HG03159 (cell line): Measurements from ENCODE around the gene CENPI.
"Not testable (repeated sequence)": the region's sequence is repeated elsewhere in the genome, so short reads cannot be mapped to it uniquely, and the experiment has no call there.

Experiments
- ATAC-seq: cut with Tn5 transposase; IDR thresholded peaks from one replicate; pipeline ENCODE4 v1.9.1; 2021; ENCODE audit warnings: mild to moderate bottlenecking, moderate library complexity; ENCODE audit not compliant: unreplicated experiment

The CENPI gene, protein sequence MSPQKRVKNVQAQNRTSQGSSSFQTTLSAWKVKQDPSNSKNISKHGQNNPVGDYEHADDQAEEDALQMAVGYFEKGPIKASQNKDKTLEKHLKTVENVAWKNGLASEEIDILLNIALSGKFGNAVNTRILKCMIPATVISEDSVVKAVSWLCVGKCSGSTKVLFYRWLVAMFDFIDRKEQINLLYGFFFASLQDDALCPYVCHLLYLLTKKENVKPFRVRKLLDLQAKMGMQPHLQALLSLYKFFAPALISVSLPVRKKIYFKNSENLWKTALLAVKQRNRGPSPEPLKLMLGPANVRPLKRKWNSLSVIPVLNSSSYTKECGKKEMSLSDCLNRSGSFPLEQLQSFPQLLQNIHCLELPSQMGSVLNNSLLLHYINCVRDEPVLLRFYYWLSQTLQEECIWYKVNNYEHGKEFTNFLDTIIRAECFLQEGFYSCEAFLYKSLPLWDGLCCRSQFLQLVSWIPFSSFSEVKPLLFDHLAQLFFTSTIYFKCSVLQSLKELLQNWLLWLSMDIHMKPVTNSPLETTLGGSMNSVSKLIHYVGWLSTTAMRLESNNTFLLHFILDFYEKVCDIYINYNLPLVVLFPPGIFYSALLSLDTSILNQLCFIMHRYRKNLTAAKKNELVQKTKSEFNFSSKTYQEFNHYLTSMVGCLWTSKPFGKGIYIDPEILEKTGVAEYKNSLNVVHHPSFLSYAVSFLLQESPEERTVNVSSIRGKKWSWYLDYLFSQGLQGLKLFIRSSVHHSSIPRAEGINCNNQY

DNA sequence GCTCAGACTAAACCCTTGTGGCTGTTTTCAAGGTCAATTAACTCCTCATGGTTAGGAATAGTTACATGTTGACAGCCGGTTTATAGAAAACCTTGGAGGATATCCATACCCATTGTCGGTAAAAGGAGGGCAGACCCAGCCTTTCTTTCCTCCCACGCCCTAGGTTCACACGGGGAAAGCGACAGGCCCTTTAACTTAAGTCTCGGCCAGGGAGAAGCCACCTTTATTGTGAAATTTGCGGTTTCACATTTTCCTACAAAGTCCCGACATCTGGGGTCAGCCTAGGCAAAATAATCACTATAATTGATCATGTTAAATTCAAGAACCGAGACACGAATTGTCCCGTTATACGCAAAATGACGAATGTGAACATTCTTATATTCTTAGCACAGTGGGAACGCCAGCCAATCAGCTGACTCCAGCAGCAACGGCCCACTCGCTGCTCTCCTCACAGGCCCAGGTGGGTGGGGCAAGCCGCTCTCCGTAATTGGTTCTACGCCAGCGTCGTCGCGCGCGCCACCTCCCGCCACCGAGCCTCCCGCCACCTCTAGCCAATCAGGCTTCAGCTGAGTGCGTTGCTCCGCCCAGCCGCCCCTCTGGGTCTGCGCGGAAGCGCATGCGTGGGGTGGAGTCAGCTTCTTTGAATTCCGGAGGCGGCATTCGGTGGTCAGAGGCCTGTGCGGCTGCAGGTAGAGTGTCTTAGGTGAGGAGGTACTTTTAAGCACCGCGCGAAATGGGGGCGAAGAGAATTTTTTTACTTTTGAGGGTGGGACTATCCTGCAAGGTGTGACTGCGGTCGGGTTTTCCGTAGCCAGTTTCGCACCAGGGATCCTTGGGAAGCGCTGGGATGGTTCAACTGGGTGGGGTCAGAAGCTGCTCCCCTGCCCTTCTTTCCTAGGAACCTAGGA is at the start of gene CENPI:
TSS of gene CENPI (plus strand) at position 659 of the 908 bp plus-strand sequence. CDS start 2,867 bp downstream, outside the sequence.
- peak; percentile 99 for ATAC-seq

DNA sequence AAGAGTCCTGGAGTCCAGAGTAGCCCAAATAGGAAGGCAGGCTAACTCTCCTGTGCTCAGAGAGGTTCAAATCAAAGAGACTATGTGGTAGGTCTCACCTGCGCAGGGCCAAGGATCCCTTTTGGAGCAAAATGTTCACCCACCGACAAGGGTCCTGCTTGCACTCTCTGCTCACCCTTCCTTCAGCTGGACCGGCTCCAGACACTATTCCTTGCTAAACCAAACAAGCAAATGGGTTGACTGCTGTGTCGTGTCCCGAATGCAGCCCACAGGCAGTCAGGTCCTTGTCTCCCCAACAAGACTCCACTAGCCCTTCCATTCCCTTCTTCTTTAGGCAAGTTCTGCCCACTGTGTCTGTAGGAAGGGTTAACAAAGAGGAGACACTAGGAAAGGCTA is 46.9 kb upstream of the CENPI start:
- ATAC-seq: no peak

DNA sequence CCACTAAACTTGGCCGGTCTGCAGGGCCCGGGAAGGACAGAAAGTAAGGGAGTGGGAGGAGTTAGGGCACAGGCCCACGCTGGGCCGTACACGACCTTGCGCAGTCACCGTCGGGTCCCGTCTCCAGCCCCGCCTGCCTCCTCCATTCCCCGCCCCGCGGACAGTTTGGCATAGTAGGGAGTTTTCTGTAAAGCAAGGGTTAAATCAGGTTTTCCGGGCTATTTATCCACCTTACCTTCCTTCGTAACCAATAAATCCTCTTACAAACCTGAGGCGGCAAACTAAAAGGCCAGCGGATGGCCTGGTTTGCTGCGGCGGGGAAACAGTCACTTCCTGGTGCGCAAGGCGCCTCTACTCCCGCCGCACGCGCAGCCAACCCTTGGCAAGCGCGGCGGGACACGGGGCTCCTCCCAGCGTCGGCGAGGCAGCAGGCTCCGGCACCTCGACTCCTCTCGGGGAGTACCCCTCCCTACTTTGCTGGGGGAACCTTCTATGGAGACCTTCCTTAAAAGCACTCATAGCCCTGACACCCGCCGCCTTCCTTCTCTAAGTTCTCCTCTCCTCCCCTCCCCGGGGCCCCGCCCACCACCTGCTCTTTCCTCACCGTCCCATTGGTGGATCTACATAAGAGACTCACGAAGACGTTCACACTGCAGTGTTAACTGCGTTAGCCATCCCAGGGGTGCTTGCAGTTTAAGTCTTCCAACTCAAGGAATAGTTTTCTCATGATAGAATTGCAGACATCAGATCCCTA is 46.3 kb upstream of the CENPI start, which contains the start of gene TRMT2B:
TSS of gene TRMT2B (minus strand) at position 563 of the 754 bp plus-strand sequence. CDS start 9,822 bp downstream, outside the sequence.
- peak; percentile 91 for ATAC-seq

DNA sequence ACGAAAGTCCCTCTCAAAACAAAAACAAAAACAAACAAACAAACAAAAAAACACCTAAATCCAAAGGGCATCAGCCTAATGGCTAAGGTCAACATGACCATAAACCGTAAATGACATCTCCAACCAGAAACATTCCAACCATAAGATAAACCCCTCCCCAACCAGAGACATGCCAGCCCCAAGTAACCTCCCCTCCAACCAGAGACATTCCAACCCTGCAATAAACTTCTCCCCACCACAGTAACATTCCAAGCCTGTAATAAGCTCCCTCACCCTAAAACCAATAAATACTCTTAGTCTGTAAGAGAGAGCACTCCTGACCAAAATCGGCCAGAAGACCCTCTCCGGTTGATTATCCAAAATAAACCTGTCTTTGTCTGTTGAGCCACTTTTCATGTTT is 41.5 kb upstream of the CENPI start:
- not testable (repeated sequence) for ATAC-seq

DNA sequence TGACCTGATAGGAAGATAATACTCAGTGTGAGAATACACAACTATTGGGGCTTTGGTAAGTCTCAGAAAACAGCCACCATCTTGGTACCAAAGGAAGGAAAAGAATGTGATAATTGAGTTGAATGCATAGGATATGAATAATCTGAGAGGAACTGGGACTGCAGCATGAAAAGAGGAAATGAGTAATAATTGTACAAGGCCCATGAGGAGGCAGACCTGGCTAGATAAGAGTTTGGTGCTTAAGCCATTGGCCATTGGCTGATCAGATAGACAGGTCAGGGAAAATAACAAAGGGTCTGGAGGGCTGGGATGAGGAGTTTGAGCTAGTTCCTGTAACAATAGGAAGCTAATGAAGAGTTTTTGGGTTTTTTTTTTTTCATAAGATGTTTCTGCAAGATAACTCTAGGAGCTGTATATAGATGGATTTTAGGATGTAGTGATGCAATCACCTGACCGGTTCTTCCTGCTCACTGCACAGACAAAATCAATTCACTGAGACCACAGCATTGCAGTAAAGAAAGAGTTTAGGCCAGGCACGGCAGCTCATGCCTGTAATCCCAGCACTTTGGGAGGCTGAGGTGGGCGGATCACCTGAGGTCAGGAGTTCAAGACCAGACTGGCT is 40.8 kb upstream of the CENPI start:
- ATAC-seq: peak; percentile 94

DNA sequence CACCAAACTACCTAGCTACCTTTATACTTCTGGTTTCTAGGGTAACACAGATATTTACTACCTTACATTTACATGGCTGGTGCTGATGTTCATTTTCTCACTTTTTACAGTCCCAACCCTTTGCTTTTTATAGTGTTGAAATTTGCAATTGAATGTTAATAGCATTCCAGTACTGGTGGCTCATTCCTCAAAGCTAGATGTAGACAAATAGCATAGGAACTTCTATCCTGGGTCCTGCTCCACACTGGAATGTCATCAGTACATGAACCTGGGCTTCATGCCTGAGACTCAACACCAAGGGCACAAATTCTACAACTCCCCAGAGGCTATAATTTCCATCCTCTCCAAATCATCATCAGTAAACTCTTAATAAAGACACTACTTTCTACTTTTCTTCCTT is 35.8 kb upstream of the CENPI start:
- ATAC-seq: no peak

DNA sequence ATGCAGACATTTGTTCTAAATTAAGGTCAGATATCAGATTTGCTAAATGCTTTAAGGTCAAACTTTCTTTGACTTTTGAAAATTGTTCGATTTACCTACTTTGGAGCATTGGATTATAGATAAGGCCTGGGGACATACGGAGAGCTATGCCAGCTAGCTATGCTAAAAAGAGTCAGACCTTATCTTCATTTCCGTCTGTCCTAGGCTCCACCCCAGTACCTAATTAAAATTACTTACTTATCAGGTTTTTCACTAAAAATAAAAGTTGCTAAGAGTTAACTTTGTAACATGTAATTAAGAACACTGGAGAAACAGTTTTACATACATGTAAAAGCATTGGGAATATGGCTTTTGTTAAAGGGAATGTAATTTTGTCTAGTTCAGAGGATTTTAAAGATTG is 26.4 kb upstream of the CENPI start:
- ATAC-seq: no peak

DNA sequence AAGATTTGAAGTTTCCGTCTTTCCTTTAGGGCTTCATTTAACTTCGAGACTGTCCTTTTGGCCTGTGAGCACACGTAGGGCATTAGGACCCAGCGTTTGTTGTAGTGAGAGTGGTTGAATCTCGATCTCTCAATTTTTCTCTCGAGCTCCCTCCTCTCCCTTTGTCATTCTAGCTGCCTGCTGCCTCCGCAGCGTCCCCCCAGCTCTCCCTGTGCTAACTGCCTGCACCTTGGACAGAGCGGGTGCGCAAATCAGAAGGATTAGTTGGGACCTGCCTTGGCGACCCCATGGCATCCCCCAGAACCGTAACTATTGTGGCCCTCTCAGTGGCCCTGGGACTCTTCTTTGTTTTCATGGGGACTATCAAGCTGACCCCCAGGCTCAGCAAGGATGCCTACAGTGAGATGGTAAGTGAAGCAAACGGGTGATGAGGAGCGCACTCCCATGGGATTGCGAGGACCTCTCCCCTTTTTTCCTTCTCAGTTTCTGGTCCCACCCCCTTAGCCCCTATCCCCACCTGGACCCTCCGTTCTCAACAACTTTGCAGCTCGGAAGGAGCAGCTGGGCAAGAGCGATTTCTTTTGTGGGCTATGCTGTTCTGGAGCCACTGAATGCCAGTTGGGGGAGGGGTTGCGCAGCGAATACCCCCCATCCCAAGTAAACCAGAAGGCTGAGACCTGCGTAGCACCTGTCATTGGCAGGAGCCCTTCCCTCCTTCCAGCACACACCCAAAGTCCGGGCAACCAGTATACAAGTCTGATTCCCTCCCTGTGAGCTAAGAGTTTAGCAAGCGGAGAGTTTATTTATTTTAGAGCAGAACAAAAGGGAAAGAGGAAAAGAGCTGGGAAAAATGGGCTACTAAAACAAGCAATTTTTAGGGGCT is 19.0 kb upstream of the CENPI start, which contains the start of gene TMEM35A:
TSS of gene TMEM35A (plus strand) at position 164 of the 883 bp plus-strand sequence. CDS start at position 288, 124 bp downstream.
- no peak for ATAC-seq

DNA sequence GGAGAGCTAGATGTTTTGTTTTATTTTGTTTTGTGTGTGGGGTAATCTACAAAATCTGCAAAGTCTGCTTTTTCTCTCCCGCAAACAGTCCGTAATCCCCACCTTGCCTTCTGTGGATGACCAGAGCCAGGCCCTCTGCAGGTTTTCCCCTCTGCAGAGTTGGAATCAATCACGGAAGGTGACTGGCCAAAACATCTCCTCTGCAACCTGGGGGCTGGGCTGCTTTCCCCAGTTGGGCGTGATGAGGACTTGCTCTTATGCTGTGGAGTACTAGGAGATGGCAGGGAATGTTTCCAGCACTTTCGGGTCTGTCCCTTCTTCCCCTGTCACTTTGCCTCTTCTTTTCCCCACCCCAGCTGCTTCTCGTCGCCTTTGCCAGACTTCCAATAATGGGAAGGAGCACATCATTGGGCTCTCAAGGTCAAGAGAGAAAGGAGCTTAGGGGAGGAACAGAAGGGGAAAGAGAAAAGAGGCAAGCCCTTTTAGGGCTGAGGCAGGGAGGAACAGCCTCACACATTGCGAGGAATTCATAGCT is 18.2 kb upstream of the CENPI start:
- ATAC-seq: no peak

DNA sequence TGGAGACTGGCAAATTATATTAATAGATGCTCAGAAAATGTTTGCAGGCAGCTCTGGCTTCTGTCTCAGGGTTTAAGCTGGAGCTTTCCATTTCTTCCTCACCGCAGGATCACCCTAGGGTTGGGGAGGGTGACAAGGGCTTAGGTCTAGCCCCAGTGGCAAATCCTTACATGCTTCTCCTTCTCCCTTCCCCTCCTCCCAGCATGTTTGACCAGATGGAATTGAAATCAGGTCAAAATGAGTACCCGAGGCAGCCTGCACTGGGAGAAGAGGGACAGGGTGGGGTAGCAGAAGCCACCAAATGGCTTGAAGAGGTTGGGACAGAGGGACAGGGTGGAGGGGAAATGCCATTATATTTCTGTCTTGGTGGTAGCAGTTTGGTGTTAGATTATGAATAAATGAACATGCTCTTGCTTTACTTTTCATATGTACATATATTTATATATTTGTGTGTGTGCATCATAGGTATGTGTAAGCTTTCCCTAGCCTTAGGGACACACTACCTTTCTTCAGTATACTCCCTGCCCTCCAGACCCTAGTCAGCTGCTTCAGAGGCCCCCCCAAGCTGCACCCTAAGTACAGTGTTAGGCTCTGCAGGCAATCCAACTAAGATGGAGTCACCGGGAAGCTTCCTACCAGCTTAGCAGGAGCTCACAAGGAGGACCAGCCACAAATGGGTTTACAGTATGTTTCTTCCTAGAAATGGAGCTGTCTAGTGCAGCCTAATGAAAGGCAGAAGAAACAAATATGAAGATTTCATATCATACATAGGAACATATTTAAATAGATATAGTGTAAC is 17.5 kb upstream of the CENPI start:
- ATAC-seq: no peak

DNA sequence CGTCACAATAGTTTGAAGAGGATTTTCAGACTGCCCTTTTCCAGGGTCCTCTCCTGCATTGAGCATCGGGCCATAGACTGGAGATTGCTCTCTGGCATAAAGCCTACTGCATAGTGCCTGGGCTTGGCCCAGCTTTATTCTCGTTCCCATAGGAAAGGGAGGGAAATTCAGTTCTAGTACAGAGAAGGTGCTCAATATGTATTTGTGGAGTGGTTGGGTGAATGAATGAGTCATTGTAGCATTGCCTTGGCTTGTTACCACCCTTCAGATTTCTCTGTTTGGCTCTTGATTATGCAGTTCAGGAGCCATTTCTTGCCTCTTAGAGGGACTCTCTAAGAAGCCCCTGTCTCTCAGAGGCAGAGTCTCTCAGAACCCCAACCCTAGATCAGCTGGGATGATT is 16.8 kb upstream of the CENPI start:
- ATAC-seq: no peak

DNA sequence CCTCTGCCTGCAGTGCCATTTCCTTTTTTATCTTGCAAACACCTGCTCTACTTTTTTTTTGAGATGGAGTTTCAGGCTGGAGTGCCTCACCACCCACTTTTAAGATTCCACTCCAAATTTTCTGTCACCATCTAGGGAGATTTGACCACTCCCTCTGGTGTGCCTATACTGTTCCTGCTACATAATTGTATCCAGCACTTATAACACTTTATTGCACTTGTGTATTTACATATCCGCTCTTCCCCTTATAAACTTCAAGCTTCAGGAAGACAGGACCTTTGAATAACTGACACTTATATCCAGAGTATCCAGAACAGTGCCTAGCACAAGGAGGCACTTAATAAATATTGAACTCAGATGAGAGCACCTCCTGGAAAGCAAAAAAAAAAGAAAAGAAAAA is 6.2 kb upstream of the CENPI start:
- ATAC-seq: no peak

DNA sequence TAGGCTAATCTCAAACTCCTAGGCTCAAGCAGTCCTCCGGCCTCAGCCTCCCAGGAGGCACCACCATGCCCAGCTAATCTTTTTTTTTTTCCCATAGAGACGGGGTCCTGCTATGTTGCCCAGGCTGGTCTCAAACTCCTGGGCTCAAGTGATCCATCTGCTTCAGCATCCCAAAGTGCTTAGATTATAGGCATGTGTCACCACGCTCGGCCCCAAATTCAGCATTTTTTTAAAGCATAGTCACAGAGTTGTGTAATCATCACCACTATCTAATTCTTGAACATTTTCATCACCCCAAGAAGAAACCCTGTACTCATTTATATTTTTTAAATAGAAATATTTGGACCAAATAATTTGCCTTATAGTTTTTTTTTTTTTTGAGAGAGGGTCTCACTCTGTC is 10.3 kb downstream of the CENPI start:
- no peak for ATAC-seq

DNA sequence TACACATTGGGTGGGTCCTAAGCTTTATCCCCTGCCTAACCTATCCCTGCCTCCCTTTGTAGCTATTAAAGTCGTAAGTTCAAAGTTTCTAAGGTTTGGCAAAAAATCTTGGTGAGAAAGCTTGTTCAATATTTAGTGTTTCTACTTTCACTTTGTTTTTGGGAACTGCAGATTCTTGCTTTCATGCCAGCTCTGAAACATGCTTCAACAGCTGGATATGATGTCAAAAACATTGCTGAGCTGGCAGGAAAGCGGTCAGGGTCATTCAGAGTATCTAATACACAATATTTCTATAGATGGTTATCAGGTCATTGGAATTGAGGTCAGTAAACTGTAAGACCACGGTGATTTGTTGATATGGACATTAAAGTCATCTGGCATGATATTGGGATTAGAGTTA is 19.7 kb downstream of the CENPI start:
- no peak for ATAC-seq

DNA sequence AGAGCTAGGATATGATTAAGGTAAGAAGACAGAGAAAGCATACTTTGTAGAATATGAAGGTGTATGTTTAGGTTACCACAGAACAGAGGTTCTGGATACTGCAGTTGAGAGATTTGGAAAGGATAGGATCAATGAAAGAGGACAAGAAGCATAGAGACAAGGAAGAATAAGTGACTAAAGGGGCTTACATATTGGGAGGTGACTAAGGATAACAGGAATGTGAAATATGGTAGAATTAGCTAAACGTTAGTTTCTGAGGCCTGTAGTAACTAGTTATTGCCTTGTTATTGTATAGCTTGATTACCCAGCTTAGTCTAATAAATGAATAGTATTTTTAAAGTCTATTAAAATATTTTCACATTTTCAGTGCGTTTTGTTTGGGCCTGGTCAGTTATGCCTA is 38.2 kb downstream of the CENPI start:
- ATAC-seq: no peak
